H9 (cell line): ENCODE results near the gene ZC3H12C. TPM values are rescaled to one million over a fixed set of nuclear protein-coding genes. Genes with fewer than 3 reads are reported as not detected.
"Not testable (repeated sequence)": the region's sequence is repeated elsewhere in the genome, so short reads cannot be mapped to it uniquely, and the experiment has no call there.

Experiments used
- DNase-seq: peaks from one replicate; pipeline ENCODE4 v3.0.0-alpha.2; 2017
- H2AFZ ChIP-seq: one replicate; pipeline ENCODE4 v1.6.1; 2013; ENCODE audit warnings: mild to moderate bottlenecking, low read length, control low read depth, moderate library complexity
- H2AK5ac ChIP-seq: 2 replicates; pipeline ENCODE4 v1.6.1; 2013; ENCODE audit warnings: low read length, control low read depth, mixed read lengths; ENCODE audit not compliant: insufficient read length
- H2BK120ac ChIP-seq: one replicate; pipeline ENCODE4 v1.6.1; 2013; ENCODE audit warnings: low read depth, mild to moderate bottlenecking, low read length, control low read depth, inconsistent platforms; ENCODE audit not compliant: poor library complexity, severe bottlenecking
- H2BK12ac ChIP-seq: 2 replicates; pipeline ENCODE4 v1.6.1; 2013; ENCODE audit warnings: low read length, control low read depth, mixed read lengths, low read depth; ENCODE audit not compliant: insufficient read length
- H2BK15ac ChIP-seq: 2 replicates; pipeline ENCODE4 v1.6.1; 2013; ENCODE audit warnings: low read depth, low read length, control low read depth
- H2BK20ac ChIP-seq: one replicate; pipeline ENCODE4 v1.6.1; 2013; ENCODE audit warnings: low read depth, mild to moderate bottlenecking, low read length, control low read depth, inconsistent platforms; ENCODE audit not compliant: poor library complexity, severe bottlenecking
- H2BK5ac ChIP-seq: 2 replicates; pipeline ENCODE4 v1.6.1; 2013; ENCODE audit warnings: low read length, control low read depth, mixed read lengths; ENCODE audit not compliant: insufficient read length
- H3K14ac ChIP-seq: 2 replicates; pipeline ENCODE4 v1.6.1; 2013; ENCODE audit warnings: low read length, control low read depth; ENCODE audit not compliant: insufficient read depth
- H3K18ac ChIP-seq: 2 replicates; pipeline ENCODE4 v1.6.1; 2013; ENCODE audit warnings: low read depth, mild to moderate bottlenecking, mixed read lengths, low read length, control low read depth; ENCODE audit not compliant: insufficient read length
- H3K23ac ChIP-seq: 2 replicates; pipeline ENCODE4 v1.6.1; 2013; ENCODE audit warnings: low read length, control low read depth, mixed read lengths, low read depth; ENCODE audit not compliant: insufficient read length
- H3K23me2 ChIP-seq: 2 replicates; pipeline ENCODE4 v1.6.1; 2013; ENCODE audit warnings: low read depth, mild to moderate bottlenecking, mixed read lengths, low read length, control low read depth; ENCODE audit not compliant: insufficient read length, poor library complexity, severe bottlenecking
- H3K27ac ChIP-seq: 2 replicates; pipeline ENCODE4 v1.5.1; 2013; ENCODE audit warnings: low read length, control low read depth, mixed read lengths, low read depth; ENCODE audit not compliant: insufficient read length
- H3K27me3 ChIP-seq: 2 replicates; pipeline ENCODE4 v1.6.1; 2013; ENCODE audit warnings: low read length, control low read depth, inconsistent platforms; ENCODE audit not compliant: insufficient read depth
- H3K4ac ChIP-seq: 2 replicates; pipeline ENCODE4 v1.6.1; 2013; ENCODE audit warnings: low read depth, mild to moderate bottlenecking, control low read depth, inconsistent platforms, low read length, moderate library complexity
- H3K4me1 ChIP-seq: 2 replicates; pipeline ENCODE4 v1.6.1; 2013; ENCODE audit warnings: low read length, control low read depth, inconsistent platforms; ENCODE audit not compliant: insufficient read depth
- H3K4me2 ChIP-seq: 2 replicates; pipeline ENCODE4 v1.6.1; 2013; ENCODE audit warnings: low read length, control low read depth, mixed read lengths; ENCODE audit not compliant: insufficient read length, insufficient read depth
- H3K56ac ChIP-seq: 2 replicates; pipeline ENCODE4 v1.6.1; 2013; ENCODE audit warnings: low read depth, mild to moderate bottlenecking, mixed read lengths, low read length, control low read depth; ENCODE audit not compliant: insufficient read length
- H3K79me1 ChIP-seq: 2 replicates; pipeline ENCODE4 v1.6.1; 2013; ENCODE audit warnings: low read depth, mild to moderate bottlenecking, moderate library complexity, low read length, control low read depth, inconsistent platforms; ENCODE audit not compliant: insufficient read depth, poor library complexity, severe bottlenecking
- H3K79me2 ChIP-seq: 2 replicates; pipeline ENCODE4 v1.6.1; 2013; ENCODE audit warnings: low read length, control low read depth, inconsistent platforms; ENCODE audit not compliant: insufficient read depth
- H3K9ac ChIP-seq: 2 replicates; pipeline ENCODE4 v1.6.1; 2013; ENCODE audit warnings: low read length, control low read depth, mixed read lengths; ENCODE audit not compliant: insufficient read length; ENCODE audit errors: extremely low read depth
- H3K9me3 ChIP-seq: one replicate; pipeline ENCODE4 v1.6.1; 2013; ENCODE audit warnings: low read depth, low read length, inconsistent platforms; ENCODE audit not compliant: control insufficient read depth
- H3T11ph ChIP-seq: one replicate; pipeline ENCODE4 v1.6.1; 2013; ENCODE audit warnings: mild to moderate bottlenecking, low read length, control low read depth, inconsistent platforms
- H4K20me1 ChIP-seq: one replicate; pipeline ENCODE4 v1.6.1; 2013; ENCODE audit not compliant: control insufficient read depth, insufficient read length, insufficient read depth
- H4K5ac ChIP-seq: 2 replicates; pipeline ENCODE4 v1.6.1; 2013; ENCODE audit warnings: low read depth, mild to moderate bottlenecking, mixed read lengths, low read length, control low read depth; ENCODE audit not compliant: insufficient read length
- H4K8ac ChIP-seq: replicated peaks from 2 replicates; pipeline ENCODE4 v1.6.1; 2013; ENCODE audit warnings: low read length, control low read depth, mixed read lengths, low read depth; ENCODE audit not compliant: insufficient read length
- H4K91ac ChIP-seq: 2 replicates; pipeline ENCODE4 v1.6.1; 2013; ENCODE audit warnings: low read depth, mild to moderate bottlenecking, moderate library complexity, mixed read lengths, low read length, control low read depth; ENCODE audit not compliant: insufficient read length
- H3K27ac Mint-ChIP-seq, 3 experiments: 2 replicates in 2 of 3; 3 replicates in 1 of 3; pipeline ENCODE4 v1.8.0; 2020 to 2021; ENCODE audit warnings: mixed read lengths in 3 of 3, mild to moderate bottlenecking in 1 of 3, moderate library complexity in 1 of 3
- H3K27me3 Mint-ChIP-seq: 2 replicates; pipeline ENCODE4 v1.8.0; 2021; ENCODE audit warnings: low read depth, mild to moderate bottlenecking, moderate library complexity, mixed read lengths
- H3K36me3 Mint-ChIP-seq, 3 experiments: 2 replicates in 2 of 3; 3 replicates in 1 of 3; pipeline ENCODE4 v1.8.0; 2020 to 2021; ENCODE audit warnings: low read depth in 3 of 3, mixed read lengths in 3 of 3; ENCODE audit not compliant: insufficient read depth in 1 of 3
- H3K4me1 Mint-ChIP-seq, 2 experiments: 2 replicates each; pipeline ENCODE4 v1.8.0; 2020; ENCODE audit warnings: mixed read lengths in 2 of 2
- H3K4me3 Mint-ChIP-seq, 2 experiments: 2 replicates in 1 of 2; 3 replicates in 1 of 2; pipeline ENCODE4 v1.8.0; 2020 to 2021; ENCODE audit warnings: mild to moderate bottlenecking in 2 of 2, mixed read lengths in 2 of 2, moderate library complexity in 1 of 2
- H3K9me3 Mint-ChIP-seq, 2 experiments: 2 replicates in 1 of 2; 3 replicates in 1 of 2; pipeline ENCODE4 v1.8.0; 2020; ENCODE audit warnings: mild to moderate bottlenecking in 2 of 2, mixed read lengths in 2 of 2, moderate library complexity in 1 of 2
- CTCF ChIP-seq: fragments of 200-600 bp; sonication (generic); conservative IDR thresholded peaks from 3 replicates; pipeline ENCODE4 v1.8.0; 2021; ENCODE audit warnings: antibody characterized with exemption, mild to moderate bottlenecking
- WGBS: extraction: QIAGEN DNeasy Blood & Tissue Kit; methylation state at CpG from one replicate; pipeline ENCODE4 v1.1.7; 2013; ENCODE audit warnings: missing lambda C conversion rate, low lambda C conversion rate, mixed read lengths; ENCODE audit not compliant: insufficient read length; ENCODE audit errors: extremely low coverage; 5-methylcytosine and 5-hydroxymethylcytosine counted together
- total RNA-seq: library from RNA; stranded (reverse); gene quantifications from 2 replicates; pipeline ENCODE4 v1.2.1, GENCODE V29; 2021

The ZC3H12C gene
- total RNA-seq, 1 experiment from 2014 or later: 4.8 TPM

- no peaks in the 10 kb centered on the region for H3K79me1 ChIP-seq
- no peak overlapping the region for H2BK12ac ChIP-seq
- no CpG with 5 or more reads among the region's 1 CpG for WGBS
- no peak for DNase-seq
- no peak overlapping the region for H4K91ac ChIP-seq
- no peaks in the 10 kb centered on the region for H3K36me3 Mint-ChIP-seq
- no peaks in the 10 kb centered on the region for H3K27me3 Mint-ChIP-seq
- H4K8ac ChIP-seq: no peak overlapping the region
- H3K79me2 ChIP-seq: no peaks in the 10 kb centered on the region
- no peaks in the 10 kb centered on the region for H3K27me3 ChIP-seq
- H3K27ac ChIP-seq: no peak overlapping the region
- H3K4me1 ChIP-seq: peaks cover 7% of the 10 kb centered on the region; the same call in 1 of the 2 replicates
- H2BK15ac ChIP-seq: no peak overlapping the region
- no peaks in the 10 kb centered on the region for H3K23me2 ChIP-seq
- no peak overlapping the region for H4K5ac ChIP-seq
- no peak overlapping the region for H2AFZ ChIP-seq
- no peak overlapping the region for H2BK5ac ChIP-seq
- no peak overlapping the region for H3K56ac ChIP-seq
- H3K4me3 Mint-ChIP-seq: no peak overlapping the region
- H3K9ac ChIP-seq: no peak overlapping the region
- peaks cover 13 to 14% of the 10 kb centered on the region in 2 experiments for H3K4me1 Mint-ChIP-seq
- peaks cover 0 to 5% of the 10 kb centered on the region in 2 experiments; a peak in 1 of 5 replicates for H3K9me3 Mint-ChIP-seq
- H3K14ac ChIP-seq: no peak overlapping the region
- H2BK20ac ChIP-seq: no peak overlapping the region
- no peak overlapping the region for H3K23ac ChIP-seq
- TF ChIP-seq CTCF: no peak
- H4K20me1 ChIP-seq: no peaks in the 10 kb centered on the region
- H3K18ac ChIP-seq: no peak overlapping the region
- H3K4me2 ChIP-seq: no peak overlapping the region
- H3K4ac ChIP-seq: no peak overlapping the region
- H3T11ph ChIP-seq: no peak overlapping the region
- H3K27ac Mint-ChIP-seq: no peak overlapping the region
- no peaks in the 10 kb centered on the region for H3K9me3 ChIP-seq
- H2BK120ac ChIP-seq: no peak overlapping the region
- no peak overlapping the region for H2AK5ac ChIP-seq
Observed at GRCh38 chr11:110190885-110191284, 97.7 kb downstream of the ZC3H12C start.

GRCh38 chr11:110192604-110193282 lies 99.6 kb downstream of the ZC3H12C start:
- H3K4me2 ChIP-seq, H3K79me1 ChIP-seq, H3K36me3 Mint-ChIP-seq, H4K20me1 ChIP-seq, H2AFZ ChIP-seq, H3K9me3 ChIP-seq, H2BK15ac ChIP-seq, H2AK5ac ChIP-seq, DNase-seq, H2BK12ac ChIP-seq, H3K4ac ChIP-seq, H3K27ac Mint-ChIP-seq, H3K23me2 ChIP-seq, H3T11ph ChIP-seq, H3K9ac ChIP-seq, H3K4me1 ChIP-seq, H3K79me2 ChIP-seq, H4K91ac ChIP-seq, H3K56ac ChIP-seq, H2BK20ac ChIP-seq, H2BK5ac ChIP-seq, H3K9me3 Mint-ChIP-seq, H3K4me1 Mint-ChIP-seq, H4K5ac ChIP-seq, H4K8ac ChIP-seq, H3K18ac ChIP-seq, H3K27me3 ChIP-seq, H3K27me3 Mint-ChIP-seq, H3K14ac ChIP-seq, H2BK120ac ChIP-seq, H3K27ac ChIP-seq, H3K23ac ChIP-seq, H3K4me3 Mint-ChIP-seq: not testable (repeated sequence)
- no CpG with 5 or more reads among the region's 4 CpGs for WGBS
